GM13976 (cell line): Measurements from ENCODE around the gene SEMA6A.

Source experiments
- DNase-seq: peaks from one replicate; pipeline ENCODE4 v3.0.0; 2012; ENCODE audit warnings: low spot score
- in situ Hi-C: fragments of 300-500 bp; cut with MboI; formaldehyde crosslinking; loops from one replicate; pipeline ENCODE4 v1.12.0; 2022; ENCODE audit warnings: low sequenced_read_pairs, mixed read lengths, inconsistent platforms; ENCODE audit not compliant: unreplicated experiment
- TF ChIP-seq, protein P1 (sequence below): IDR thresholded peaks from 2 replicates; pipeline ENCODE4 v1.5.1; 2012; ENCODE audit warnings: borderline replicate concordance, mild to moderate bottlenecking; ENCODE audit not compliant: insufficient read depth; ENCODE audit errors: extremely low read depth, missing control alignments, control extremely low read depth

SEMA6A gene

DNA sequence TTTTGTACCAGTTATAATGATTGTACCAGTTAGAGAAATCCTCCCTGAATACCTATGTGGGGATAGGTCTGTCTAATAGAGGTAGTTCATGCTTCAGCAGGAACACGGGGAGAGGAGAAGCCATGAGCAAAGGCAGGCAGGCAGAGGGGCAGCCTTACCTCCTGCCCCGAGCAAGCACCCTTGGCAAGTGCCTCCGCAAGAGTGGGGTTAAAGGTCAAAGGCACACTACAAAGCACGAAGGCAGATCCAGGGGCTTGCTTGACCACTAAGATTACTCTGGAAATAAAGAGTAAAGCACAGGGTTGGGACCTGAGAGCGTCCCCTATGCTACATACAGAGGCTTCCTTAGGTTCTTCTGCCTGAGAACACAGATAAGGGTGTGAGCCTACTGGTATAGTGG lies 100.9 kb downstream of the SEMA6A start:
- in situ Hi-C loops = no loop called here
- TF ChIP-seq, protein P1, sequence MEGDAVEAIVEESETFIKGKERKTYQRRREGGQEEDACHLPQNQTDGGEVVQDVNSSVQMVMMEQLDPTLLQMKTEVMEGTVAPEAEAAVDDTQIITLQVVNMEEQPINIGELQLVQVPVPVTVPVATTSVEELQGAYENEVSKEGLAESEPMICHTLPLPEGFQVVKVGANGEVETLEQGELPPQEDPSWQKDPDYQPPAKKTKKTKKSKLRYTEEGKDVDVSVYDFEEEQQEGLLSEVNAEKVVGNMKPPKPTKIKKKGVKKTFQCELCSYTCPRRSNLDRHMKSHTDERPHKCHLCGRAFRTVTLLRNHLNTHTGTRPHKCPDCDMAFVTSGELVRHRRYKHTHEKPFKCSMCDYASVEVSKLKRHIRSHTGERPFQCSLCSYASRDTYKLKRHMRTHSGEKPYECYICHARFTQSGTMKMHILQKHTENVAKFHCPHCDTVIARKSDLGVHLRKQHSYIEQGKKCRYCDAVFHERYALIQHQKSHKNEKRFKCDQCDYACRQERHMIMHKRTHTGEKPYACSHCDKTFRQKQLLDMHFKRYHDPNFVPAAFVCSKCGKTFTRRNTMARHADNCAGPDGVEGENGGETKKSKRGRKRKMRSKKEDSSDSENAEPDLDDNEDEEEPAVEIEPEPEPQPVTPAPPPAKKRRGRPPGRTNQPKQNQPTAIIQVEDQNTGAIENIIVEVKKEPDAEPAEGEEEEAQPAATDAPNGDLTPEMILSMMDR = no peak
- DNase-seq = no peak

DNA sequence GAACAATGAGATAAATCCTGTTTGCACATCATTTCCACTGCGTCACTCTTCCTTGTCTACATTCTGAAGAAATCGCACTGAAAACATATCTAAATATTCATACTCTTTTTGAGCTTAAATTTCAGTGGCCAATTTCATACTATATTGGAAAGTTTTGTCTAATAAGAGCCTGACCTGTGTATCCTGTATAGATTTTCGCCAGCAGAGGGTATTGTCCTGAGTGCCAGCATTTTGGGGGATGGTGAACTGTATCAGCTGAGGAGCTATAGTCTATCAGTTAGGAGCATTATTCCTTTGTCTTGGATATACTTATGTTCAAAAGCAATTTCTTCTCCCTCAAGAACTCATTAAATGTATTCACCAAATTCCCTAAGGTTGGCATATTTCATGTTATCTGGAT lies 102.3 kb downstream of the SEMA6A start:
- TF ChIP-seq, protein P1 = no peak
- no peak for DNase-seq
- in situ Hi-C loops = no loop called here

DNA sequence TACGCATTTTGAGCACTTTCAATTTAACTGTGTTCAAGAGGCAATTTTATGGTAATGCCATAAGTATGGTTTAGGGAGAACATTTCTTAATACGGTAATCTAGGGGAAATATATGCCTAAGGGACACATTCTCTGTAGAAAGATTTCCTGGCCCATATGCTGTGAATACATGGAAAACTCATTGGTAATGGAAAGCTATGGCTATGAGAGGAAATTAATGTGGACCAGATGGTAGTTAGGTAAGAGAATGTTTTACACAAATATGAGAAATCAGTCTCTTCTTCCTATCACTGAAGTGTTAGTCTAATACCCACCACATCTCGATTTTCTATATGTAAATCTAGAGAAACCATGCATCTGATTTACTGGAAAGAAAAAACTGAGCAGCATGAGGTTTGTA lies 105.0 kb downstream of the SEMA6A start:
- TF ChIP-seq, protein P1 = no peak
- in situ Hi-C loops = no loop called here
- no peak for DNase-seq

DNA sequence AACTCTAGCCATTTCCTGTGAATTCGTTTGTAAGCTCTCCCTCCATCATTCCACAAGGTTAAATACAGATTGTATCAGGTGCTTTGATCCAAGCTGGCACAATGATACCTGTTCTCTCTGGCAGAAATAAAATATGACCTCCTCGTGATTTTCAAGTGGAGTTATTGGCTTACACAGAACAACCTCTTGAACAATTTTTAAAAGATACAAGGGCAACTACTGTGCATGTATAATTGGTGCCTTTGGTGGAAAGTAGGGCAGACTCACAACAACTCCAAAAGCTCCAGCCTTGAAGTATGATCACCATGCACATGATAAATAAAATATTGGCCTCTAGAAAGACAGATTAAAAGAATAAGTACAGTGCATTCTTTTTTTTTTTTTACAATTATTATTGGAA lies 106.0 kb downstream of the SEMA6A start:
- DNase-seq = no peak
- in situ Hi-C loops = no loop called here

DNA sequence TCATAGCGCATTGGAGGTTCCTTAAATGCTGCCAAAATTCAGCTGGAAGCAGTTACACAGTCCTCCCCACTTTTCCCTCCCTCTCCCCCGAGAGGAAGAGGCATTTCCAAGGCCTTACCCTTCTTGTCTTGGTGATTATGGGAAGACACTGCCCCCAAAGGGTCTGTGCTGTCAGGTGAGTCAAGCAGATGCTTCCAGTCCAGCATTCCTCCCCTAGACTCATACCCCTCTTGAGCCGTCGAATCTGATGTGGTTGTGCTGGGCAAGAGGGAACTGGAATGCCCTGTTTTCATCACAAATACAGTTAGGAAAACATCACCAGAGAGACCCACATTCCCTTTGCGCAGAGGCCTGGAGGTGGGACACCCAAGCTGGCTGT lies 107.2 kb downstream of the SEMA6A start:
- TF ChIP-seq, protein P1 = no peak
- DNase-seq = no peak
- in situ Hi-C loops = no loop called here

More for the DNA sequence above, 106.0 kb downstream of the SEMA6A start:
- TF ChIP-seq, protein P1 = no peak

DNA sequence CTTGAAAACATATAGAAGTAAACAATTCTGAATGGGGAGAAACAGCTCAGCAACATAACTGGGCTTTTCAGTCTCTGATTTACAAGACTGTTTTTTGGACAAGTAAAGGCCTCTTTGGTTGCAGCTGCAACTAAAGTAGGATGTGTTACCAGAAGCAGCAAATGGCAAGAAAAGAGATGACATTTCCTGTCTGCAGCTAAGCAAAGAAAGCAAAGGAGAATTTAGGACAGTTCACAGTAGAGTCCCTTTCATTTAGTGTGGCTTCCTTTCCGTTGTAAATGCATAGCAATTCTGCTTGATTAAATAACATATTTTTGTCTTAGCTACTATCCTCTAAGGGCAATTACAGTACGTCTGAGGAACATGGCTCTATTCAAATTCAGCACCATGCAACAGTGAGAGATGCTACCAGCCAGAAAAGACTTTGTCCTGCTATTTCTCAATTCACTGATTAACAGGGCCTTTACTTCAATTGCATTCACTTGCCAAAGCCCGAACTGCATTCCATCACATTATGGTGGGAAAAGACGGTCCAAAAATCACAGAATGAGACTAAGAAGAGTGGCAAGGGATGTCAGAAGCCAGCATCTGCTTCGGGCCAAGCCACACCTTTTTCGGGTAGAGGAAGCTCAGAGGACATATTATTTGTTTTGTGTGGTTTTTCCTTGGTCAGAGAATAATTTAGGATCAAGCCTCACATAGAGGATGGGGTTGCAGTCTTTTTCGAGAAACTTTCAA lies 107.7 kb downstream of the SEMA6A start:
- DNase-seq = no peak
- TF ChIP-seq, protein P1 = no peak
- in situ Hi-C loops = no loop called here

DNA sequence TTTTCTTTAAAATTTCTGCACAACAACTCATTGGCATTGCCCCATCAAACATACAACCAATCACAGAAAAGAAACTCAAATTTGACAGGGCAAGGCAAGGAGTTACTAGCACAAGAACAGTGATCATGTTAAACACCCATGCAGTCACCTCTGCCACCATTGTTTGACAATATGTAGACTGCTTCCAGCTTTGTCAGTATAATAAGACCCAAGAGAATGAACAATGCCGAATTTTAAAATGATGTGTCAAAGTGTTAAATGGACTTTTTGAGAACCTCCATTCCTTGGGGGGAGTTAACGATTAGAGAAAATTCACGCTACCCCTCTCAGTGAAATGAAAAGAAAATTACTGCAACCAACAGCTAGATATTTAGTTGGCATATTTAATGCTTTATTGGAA lies 109.2 kb downstream of the SEMA6A start:
- DNase-seq = no peak
- in situ Hi-C loops = no loop called here
- TF ChIP-seq, protein P1 = no peak
